A673 (cell line): Measurements from ENCODE around the gene S100Z. TPM values are rescaled to one million over a fixed set of nuclear protein-coding genes. Genes with fewer than 3 reads are reported as not detected.
A peak's percentile ranks its signal among the peaks of the same experiment; 100 is the strongest.

Source experiments
- BruUV-seq: library from RNA; stranded (reverse); fragments of 400-500 nt; replicated peaks from 2 replicates; lab custom pipeline; 2021; lab: Mats Ljungman, UMichigan
- CTCF ChIA-PET: fragments of 300-600 bp; sonication (Branson Sonifier 250); formaldehyde crosslinking; loops from one replicate; lab custom pipeline; 2022; ENCODE audit warnings: antibody characterized with exemption; lab: Charles Lee
- POLR2A ChIA-PET: fragments of 300-600 bp; sonication (Branson Sonifier 250); formaldehyde crosslinking; loops from one replicate; lab custom pipeline; 2022; ENCODE audit warnings: antibody characterized with exemption; ENCODE audit not compliant: low non-redundant PET; lab: Charles Lee
- DNase-seq: peaks from one replicate; pipeline ENCODE4 v3.0.0-alpha.2; 2015; ENCODE audit warnings: low spot score
- H3K27ac ChIP-seq: fragments of 200-600 bp; sonication (generic); 2 replicates; pipeline ENCODE4 v1.5.1; 2016; ENCODE audit warnings: mixed run types, low read depth, mild to moderate bottlenecking, mixed read lengths, antibody characterized with exemption, low read length; ENCODE audit not compliant: poor library complexity, severe bottlenecking
- H3K27me3 ChIP-seq: fragments of 200-600 bp; sonication (generic); replicated peaks from 2 replicates; pipeline ENCODE4 v1.6.1; 2017; ENCODE audit warnings: mixed run types, low read depth, mild to moderate bottlenecking, mixed read lengths, antibody characterized with exemption, low read length; ENCODE audit not compliant: insufficient read depth, poor library complexity
- H3K36me3 ChIP-seq: fragments of 200-600 bp; sonication (generic); 2 replicates; pipeline ENCODE4 v1.6.1; 2016; ENCODE audit warnings: mixed run types, mild to moderate bottlenecking, mixed read lengths, antibody characterized with exemption, low read length; ENCODE audit not compliant: insufficient read depth, poor library complexity, severe bottlenecking
- H3K4me1 ChIP-seq: fragments of 200-600 bp; sonication (generic); 2 replicates; pipeline ENCODE4 v1.6.1; 2017; ENCODE audit warnings: mixed run types, mild to moderate bottlenecking, mixed read lengths, antibody characterized with exemption, low read length; ENCODE audit not compliant: insufficient read depth, poor library complexity, severe bottlenecking
- H3K4me3 ChIP-seq: fragments of 200-600 bp; sonication (generic); 2 replicates; pipeline ENCODE4 v1.5.1; 2016; ENCODE audit warnings: low read depth, mixed run types, mild to moderate bottlenecking, mixed read lengths, low read length; ENCODE audit not compliant: poor library complexity, severe bottlenecking
- H3K9me3 ChIP-seq: fragments of 200-600 bp; sonication (generic); 2 replicates; pipeline ENCODE4 v1.6.1; 2016; ENCODE audit warnings: mixed run types, low read depth, mild to moderate bottlenecking, mixed read lengths, antibody characterized with exemption, low read length; ENCODE audit not compliant: poor library complexity, severe bottlenecking
- EZH2 ChIP-seq: fragments of 200-600 bp; sonication (generic); IDR thresholded peaks from 2 replicates; pipeline ENCODE4 v1.6.1; 2017; ENCODE audit warnings: borderline replicate concordance, low read depth, mild to moderate bottlenecking, mixed read lengths, antibody characterized with exemption, low read length; ENCODE audit not compliant: poor library complexity, severe bottlenecking
- intact Hi-C: fragments of 100-400 bp; cut with micrococcal nuclease; formaldehyde crosslinking; loops from one replicate; pipeline ENCODE4 v1.10.0; 2022; ENCODE audit not compliant: unreplicated experiment
- total RNA-seq: library from RNA; stranded (reverse); gene quantifications from 2 replicates; pipeline ENCODE4 v1.2.3, GENCODE V29; 2021
- TF ChIP-seq, protein P1 (sequence below): fragments of 300-800, 200-600 bp; sonication (generic); conservative IDR thresholded peaks from 2 replicates; pipeline ENCODE4 v1.5.1; 2017; ENCODE audit warnings: low read depth, mild to moderate bottlenecking, antibody characterized with exemption, low read length, moderate library complexity, mixed read lengths

S100Z gene
- total RNA-seq, 1 experiment from 2014 or later, result not detected

DNA sequence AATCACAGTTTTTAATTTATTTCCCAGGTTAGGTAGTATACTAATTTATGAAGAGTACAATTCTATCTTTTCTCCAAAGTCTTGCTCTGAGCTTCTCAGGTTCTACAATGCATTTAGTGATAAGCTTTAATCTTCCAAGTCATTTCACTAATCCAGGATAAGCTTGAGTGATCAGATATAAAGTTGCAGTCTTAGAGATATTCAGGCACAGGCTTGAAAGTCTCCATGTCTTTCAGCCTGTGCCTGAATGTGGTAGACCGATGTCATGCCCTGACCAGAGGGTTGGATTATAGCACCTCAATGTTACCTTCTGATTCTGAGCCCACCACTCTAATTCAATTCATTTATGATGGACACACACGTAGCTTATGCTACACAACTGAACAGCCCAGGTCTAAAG, 106.2 kb downstream of the S100Z start:
- intact Hi-C loops, result no loop called here
- no peaks in the 10 kb centered on the region for H3K36me3 ChIP-seq
- CTCF ChIA-PET, result no interaction called here
- TF ChIP-seq, protein P1, sequence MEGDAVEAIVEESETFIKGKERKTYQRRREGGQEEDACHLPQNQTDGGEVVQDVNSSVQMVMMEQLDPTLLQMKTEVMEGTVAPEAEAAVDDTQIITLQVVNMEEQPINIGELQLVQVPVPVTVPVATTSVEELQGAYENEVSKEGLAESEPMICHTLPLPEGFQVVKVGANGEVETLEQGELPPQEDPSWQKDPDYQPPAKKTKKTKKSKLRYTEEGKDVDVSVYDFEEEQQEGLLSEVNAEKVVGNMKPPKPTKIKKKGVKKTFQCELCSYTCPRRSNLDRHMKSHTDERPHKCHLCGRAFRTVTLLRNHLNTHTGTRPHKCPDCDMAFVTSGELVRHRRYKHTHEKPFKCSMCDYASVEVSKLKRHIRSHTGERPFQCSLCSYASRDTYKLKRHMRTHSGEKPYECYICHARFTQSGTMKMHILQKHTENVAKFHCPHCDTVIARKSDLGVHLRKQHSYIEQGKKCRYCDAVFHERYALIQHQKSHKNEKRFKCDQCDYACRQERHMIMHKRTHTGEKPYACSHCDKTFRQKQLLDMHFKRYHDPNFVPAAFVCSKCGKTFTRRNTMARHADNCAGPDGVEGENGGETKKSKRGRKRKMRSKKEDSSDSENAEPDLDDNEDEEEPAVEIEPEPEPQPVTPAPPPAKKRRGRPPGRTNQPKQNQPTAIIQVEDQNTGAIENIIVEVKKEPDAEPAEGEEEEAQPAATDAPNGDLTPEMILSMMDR, result no peak
- no peak for TF ChIP-seq EZH2
- peaks cover 37% of the 10 kb centered on the region for H3K27me3 ChIP-seq
- no peak overlapping the region for H3K27ac ChIP-seq
- no peak for DNase-seq
- no peak overlapping the region for H3K4me3 ChIP-seq
- POLR2A ChIA-PET, result no interaction called here
- no peaks in the 10 kb centered on the region for H3K9me3 ChIP-seq
- H3K4me1 ChIP-seq, result peaks cover 21% of the 10 kb centered on the region
- no TSS peak for BruUV-seq

DNA sequence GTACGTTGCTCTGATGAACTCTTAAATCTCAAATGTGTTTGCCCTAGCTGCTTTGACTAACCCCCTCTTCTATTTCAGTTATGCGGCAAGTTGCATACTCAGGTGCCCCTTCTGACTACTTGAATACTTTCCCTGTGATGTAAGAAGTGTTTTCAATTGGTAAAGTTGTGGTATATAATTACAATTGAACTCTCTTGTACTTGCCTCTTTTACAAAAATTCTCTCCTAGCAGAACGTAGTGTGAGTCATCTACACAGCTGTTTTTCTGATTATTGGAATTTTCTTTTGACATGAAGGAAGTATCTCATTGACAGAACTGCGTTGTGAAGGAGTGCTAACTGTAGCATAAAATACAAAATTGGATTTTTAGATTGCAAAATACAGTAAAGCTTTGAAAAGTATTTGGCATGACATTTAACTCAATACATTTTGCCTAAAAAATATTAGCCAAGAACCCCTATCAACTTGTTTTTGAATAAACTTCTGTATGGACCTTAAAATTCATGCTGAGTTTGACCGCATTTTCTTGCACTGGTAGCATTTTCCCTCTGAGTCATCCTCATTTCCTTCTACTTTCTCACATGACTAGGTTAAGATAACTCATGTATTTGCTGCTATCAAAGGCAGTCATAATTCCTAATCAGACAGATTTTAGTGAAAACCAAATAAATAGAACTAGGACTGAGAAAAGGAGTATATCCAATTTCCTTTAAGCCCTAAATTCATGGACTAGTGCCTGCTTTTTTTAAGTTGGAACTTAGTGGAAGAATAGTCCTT, 109.4 kb downstream of the S100Z start:
- H3K4me3 ChIP-seq, result no peak overlapping the region
- H3K9me3 ChIP-seq, result no peaks in the 10 kb centered on the region
- peaks cover 12% of the 10 kb centered on the region for H3K4me1 ChIP-seq
- H3K27me3 ChIP-seq, result peaks cover 14% of the 10 kb centered on the region
- DNase-seq, result peak; percentile 67
- H3K27ac ChIP-seq, result no peak overlapping the region
- no peaks in the 10 kb centered on the region for H3K36me3 ChIP-seq
- intact Hi-C loops, result no loop called here
- ChIA-PET POLR2A (no interaction called here), CTCF (no interaction called here)
- TF ChIP-seq, protein P1, result no peak
- no peak for TF ChIP-seq EZH2
- no TSS peak for BruUV-seq

DNA sequence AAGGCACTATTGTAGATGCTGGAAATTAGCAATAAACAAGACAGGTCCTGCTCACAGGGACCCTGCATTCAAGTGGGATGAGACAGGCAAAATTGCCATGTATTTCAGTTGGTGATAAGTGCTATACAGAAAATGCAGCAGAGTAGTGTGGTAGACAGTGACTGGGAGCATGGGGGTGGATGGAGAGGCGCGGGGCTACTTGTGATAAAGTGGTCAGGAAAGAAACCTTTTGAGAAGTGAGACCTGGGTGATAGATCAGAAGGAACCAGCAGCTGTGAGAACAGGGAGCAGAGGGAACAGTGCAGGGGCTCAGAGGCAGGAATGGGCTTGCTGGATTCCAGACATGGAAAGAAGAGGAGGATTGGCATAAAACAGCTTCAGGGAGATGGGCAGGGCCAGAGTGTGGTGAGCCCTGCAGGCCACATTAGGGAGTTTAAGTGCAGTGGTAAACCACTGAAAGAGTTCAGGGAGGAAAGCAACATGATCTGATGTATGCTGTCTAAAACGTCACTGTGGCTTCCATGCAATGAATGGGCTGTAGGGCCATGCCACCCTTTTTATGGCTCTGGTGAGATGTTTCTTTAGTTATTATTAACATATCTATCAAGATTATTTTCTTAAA, 110.3 kb downstream of the S100Z start:
- CTCF ChIA-PET, result no interaction called here
- BruUV-seq, result no TSS peak
- Histone ChIP-seq H3K4me1 (peaks cover 12% of the 10 kb centered on the region), H3K36me3 (no peaks in the 10 kb centered on the region), H3K27me3 (peaks cover 5% of the 10 kb centered on the region), H3K27ac (no peak overlapping the region), H3K4me3 (no peak overlapping the region), H3K9me3 (no peaks in the 10 kb centered on the region)
- POLR2A ChIA-PET, result no interaction called here
- no peak for DNase-seq
- intact Hi-C loops, result no loop called here
- TF ChIP-seq, protein P1, result no peak
